Fibroblast of mammary gland (primary cell): ENCODE data around the gene CADPS.

Source experiments
- DNase-seq: peaks from one replicate; pipeline ENCODE4 v3.0.0-alpha.2; 2010; ENCODE audit warnings: low read depth
- H3K4me3 ChIP-seq: 2 replicates; pipeline ENCODE4 v1.5.1; 2011; ENCODE audit warnings: low read depth, mild to moderate bottlenecking, low read length, moderate library complexity; ENCODE audit not compliant: control insufficient read depth
- CTCF ChIP-seq: conservative IDR thresholded peaks from 2 replicates; pipeline ENCODE4 v1.5.1; 2011; ENCODE audit warnings: low read depth, low read length, inconsistent platforms; ENCODE audit not compliant: control insufficient read depth, insufficient read depth

CADPS gene

GRCh38 chr3:62371720-62372591, 503.3 kb downstream of the CADPS start:
- no peak overlapping the region for H3K4me3 ChIP-seq
- no peak for DNase-seq
- no peak for TF ChIP-seq CTCF

- no peak for DNase-seq
- no peak overlapping the region for H3K4me3 ChIP-seq
- no peak for TF ChIP-seq CTCF
Observed at GRCh38 chr3:62370858-62371719, 504.1 kb downstream of the CADPS start.

GRCh38 chr3:62370112-62370857, 504.9 kb downstream of the CADPS start:
- no peak for TF ChIP-seq CTCF
- H3K4me3 ChIP-seq, result no peak overlapping the region
- no peak for DNase-seq

GRCh38 chr3:62369476-62369743, 505.8 kb downstream of the CADPS start:
- TF ChIP-seq CTCF, result no peak
- H3K4me3 ChIP-seq, result no peak overlapping the region
- no peak for DNase-seq

- DNase-seq, result no peak
- TF ChIP-seq CTCF, result no peak
- H3K4me3 ChIP-seq, result peak overlapping the region; percentile 9
Observed at GRCh38 chr3:62368705-62369475, 506.3 kb downstream of the CADPS start.

- no peak for TF ChIP-seq CTCF
- no peak for DNase-seq
Observed at GRCh38 chr3:62368290-62368704, 506.9 kb downstream of the CADPS start.

More at GRCh38 chr3:62368290-62368704, 506.9 kb downstream of the CADPS start:
- H3K4me3 ChIP-seq, result no peak overlapping the region
